Activated CD4-positive, alpha-beta memory T cell treated with anti-CD3 and anti-CD28 coated beads for 36 hours (primary cell): Measurements from ENCODE around the gene GCAT. TPM values are rescaled to one million over a fixed set of nuclear protein-coding genes. Genes with fewer than 3 reads are reported as not detected.
A peak's percentile ranks its signal among the peaks of the same experiment; 100 is the strongest.

Experiments
- CTCF ChIA-PET: fragments of 350-600 bp; sonication (Branson Sonifier 250); formaldehyde crosslinking; loops from one replicate; lab custom pipeline; 2021; ENCODE audit warnings: antibody characterized with exemption, inconsistent platforms; lab: Charles Lee
- POLR2A ChIA-PET: fragments of 350-600 bp; sonication (Branson Sonifier 250); formaldehyde crosslinking; loops from one replicate; lab custom pipeline; 2021; ENCODE audit warnings: antibody characterized with exemption; lab: Charles Lee
- DNase-seq: peaks from one replicate; pipeline ENCODE4 v3.0.0-alpha.2; 2020
- H3K27ac Mint-ChIP-seq: one replicate; pipeline ENCODE4 v1.8.0; 2021; ENCODE audit warnings: mixed read lengths
- H3K27me3 Mint-ChIP-seq: one replicate; pipeline ENCODE4 v1.8.0; 2021; ENCODE audit warnings: mixed read lengths
- H3K36me3 Mint-ChIP-seq: one replicate; pipeline ENCODE4 v1.8.0; 2021; ENCODE audit warnings: mixed read lengths
- H3K4me1 Mint-ChIP-seq: one replicate; pipeline ENCODE4 v1.8.0; 2021; ENCODE audit warnings: low read depth, mixed read lengths
- H3K4me3 Mint-ChIP-seq: one replicate; pipeline ENCODE4 v1.8.0; 2021; ENCODE audit warnings: mild to moderate bottlenecking, mixed read lengths
- H3K9me3 Mint-ChIP-seq: one replicate; pipeline ENCODE4 v1.8.0; 2021; ENCODE audit warnings: mixed read lengths
- intact Hi-C: fragments of 100-400 bp; cut with micrococcal nuclease; formaldehyde crosslinking; loops from one replicate; pipeline ENCODE4 v1.15.1; 2023
- microRNA-seq: library from miRNA; unstranded; fragments of <30 nt; microRNA quantifications from one replicate; pipeline ENCODE4 v1.2.0, GENCODE V29; 2022; ENCODE audit warnings: borderline number of aligned reads, borderline microRNAs expressed, borderline replicate concordance
- total RNA-seq, 2 experiments: library from RNA; stranded (reverse); gene quantifications; one replicate each; pipeline ENCODE4 v1.2.3, GENCODE V29; 2021

Gene GCAT
- total RNA-seq, 2 experiments from 2014 or later = 21.8 TPM

DNA sequence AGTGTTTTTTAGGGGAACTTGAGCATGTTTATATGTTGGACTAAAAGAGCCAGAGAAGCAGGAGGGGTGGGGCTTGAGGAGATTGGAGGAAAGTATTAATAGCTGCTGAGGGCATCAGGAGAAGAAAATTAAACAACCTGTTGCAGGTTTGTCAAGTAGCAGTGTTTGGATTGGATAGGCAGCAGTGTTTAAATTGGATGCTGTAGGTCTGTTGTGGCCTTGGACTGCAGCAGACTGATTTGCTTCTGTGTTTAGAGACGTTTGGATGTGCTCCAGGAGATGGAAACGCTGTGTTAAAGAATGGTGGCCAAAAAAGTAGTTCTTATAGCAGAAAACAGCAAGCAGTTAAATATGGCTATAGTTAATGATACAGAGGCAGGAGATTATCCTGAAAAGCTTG, 47.2 kb downstream of the GCAT start:
- POLR2A ChIA-PET = no interaction called here
- CTCF ChIA-PET = interaction anchor here (0.9 to 5.5 kb wide), 3 partner anchors 8 to 174 kb away, joined by 3 to 45 read pairs (median 11); no protein-coding TSS in a partner anchor
- H3K4me3 Mint-ChIP-seq = no peak overlapping the region
- no peak overlapping the region for H3K27ac Mint-ChIP-seq
- H3K27me3 Mint-ChIP-seq = no peaks in the 10 kb centered on the region
- peaks cover 27% of the 10 kb centered on the region for H3K4me1 Mint-ChIP-seq
- DNase-seq = no peak
- intact Hi-C loops = no loop called here
- H3K36me3 Mint-ChIP-seq = peaks cover 52% of the 10 kb centered on the region
- no peaks in the 10 kb centered on the region for H3K9me3 Mint-ChIP-seq

DNA sequence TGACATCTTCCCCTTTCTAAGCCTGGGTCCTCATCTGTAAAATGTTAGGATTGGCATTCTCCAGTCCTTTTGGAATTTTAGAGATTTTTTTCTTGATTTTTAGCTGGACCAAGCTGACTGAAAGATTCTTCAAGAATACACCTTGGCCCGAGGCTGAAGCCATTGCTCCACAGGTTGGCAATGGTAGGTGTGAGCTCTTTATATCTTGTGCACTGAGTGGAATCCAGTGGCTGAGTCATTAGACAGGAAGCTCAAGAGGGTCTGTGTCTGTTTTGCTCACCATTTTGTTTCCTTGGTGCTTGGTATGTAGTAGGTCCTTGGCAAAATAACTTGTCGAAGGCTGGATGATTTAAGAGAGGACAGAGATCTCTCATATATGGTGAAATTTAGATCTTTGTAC, 47.7 kb downstream of the GCAT start:
- Mint-ChIP-seq H3K4me3 (no peak overlapping the region), H3K27me3 (no peaks in the 10 kb centered on the region), H3K27ac (no peak overlapping the region), H3K4me1 (peaks cover 26% of the 10 kb centered on the region), H3K9me3 (no peaks in the 10 kb centered on the region), H3K36me3 (peaks cover 51% of the 10 kb centered on the region)
- intact Hi-C loops = no loop called here
- ChIA-PET CTCF (interaction anchor here (0.9 to 5.5 kb wide), 3 partner anchors 8 to 174 kb away, joined by 3 to 45 read pairs (median 11); no protein-coding TSS in a partner anchor), POLR2A (no interaction called here)
- DNase-seq = no peak

DNA sequence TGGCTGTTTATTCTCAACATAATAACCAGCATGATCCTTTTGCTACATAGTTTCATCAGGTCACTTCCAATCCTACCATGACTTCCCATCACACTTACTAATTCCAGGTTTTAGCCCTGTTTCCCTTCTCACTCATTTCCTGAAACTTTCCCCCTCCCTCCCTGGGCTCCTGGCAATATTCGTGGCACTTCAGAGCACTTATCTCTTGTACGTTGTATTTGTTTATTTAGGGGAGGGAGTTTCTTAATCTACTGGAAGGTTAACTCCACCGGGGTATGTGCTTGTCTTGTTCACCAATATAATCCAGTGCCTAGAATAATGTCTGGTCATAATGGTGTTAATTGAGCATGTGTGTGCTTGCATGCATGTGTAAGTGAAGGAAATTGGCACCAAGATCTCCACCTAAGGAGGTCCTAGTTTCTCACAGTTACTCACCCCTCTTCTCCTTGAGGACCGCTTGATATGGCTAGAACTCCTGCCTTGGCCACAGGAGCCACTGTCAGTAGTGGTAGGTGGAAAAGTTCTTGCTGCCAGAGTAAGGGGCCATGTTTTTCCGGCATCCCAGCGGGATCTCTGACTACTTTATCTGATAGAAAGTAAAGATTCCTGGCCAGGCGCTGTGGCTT, 53.2 kb downstream of the GCAT start:
- intact Hi-C loops = no loop called here
- H3K9me3 Mint-ChIP-seq = no peaks in the 10 kb centered on the region
- no peaks in the 10 kb centered on the region for H3K27me3 Mint-ChIP-seq
- H3K4me1 Mint-ChIP-seq = peaks cover 12% of the 10 kb centered on the region
- POLR2A ChIA-PET = interaction anchor here (1.0 kb wide), 1 partner anchor 11 kb away, joined by 4 read pairs; no protein-coding TSS in a partner anchor
- H3K27ac Mint-ChIP-seq = no peak overlapping the region
- DNase-seq = no peak
- H3K4me3 Mint-ChIP-seq = no peak overlapping the region
- peaks cover 57% of the 10 kb centered on the region for H3K36me3 Mint-ChIP-seq
- CTCF ChIA-PET = interaction anchor here (0.6 to 5.1 kb wide), 3 partner anchors 7 to 217 kb away, joined by 3 to 124 read pairs (median 45); no protein-coding TSS in a partner anchor

DNA sequence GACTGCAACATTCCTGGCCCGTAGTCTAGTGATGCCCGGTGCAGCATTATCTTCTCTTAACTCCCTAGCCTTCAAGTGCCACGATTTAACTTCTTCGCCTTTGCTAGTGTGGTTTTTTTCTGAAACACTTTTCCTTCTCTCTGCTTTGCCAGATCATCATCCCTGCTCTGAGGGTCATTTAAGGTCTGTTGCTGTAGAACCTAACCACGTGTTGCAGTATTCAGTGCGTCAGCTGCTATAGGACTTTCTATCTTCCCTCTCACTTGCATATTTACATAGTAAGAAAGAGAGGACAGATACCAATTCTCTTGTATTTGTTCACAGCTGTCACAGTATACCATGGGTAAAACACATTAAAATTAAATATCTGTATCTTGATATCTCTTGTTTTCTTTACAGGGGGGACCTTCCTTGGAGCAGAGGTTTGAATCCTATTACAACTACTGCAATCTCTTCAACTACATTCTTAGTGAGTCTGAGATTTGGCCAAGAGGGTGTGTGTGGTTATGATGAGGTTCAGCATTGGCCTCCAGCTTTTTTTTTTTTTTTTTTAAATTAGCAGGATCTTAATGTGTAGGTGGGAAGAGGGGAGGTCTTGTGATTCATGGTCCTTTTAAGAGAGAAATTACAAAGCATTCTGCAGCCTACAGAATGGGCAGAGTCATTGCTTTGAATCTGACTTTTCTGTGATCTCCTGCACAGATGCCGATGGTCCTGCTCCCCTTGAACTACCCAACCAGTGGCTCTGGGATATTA, 55.0 kb downstream of the GCAT start:
- H3K27me3 Mint-ChIP-seq = no peaks in the 10 kb centered on the region
- no peaks in the 10 kb centered on the region for H3K9me3 Mint-ChIP-seq
- ChIA-PET CTCF (interaction anchor here (0.6 to 5.1 kb wide), 37 partner anchors 9 to 818 kb away, joined by 3 to 124 read pairs (median 6); partner anchors contain the start of genes ANKRD54, C22orf23, GALR3 and GCAT), POLR2A (interaction anchor here (0.6 to 1.4 kb wide), 3 partner anchors 9 to 45 kb away, joined by 3 to 5 read pairs (median 5); partner anchors contain the start of gene GALR3)
- no peak overlapping the region for H3K27ac Mint-ChIP-seq
- peaks cover 55% of the 10 kb centered on the region for H3K36me3 Mint-ChIP-seq
- DNase-seq = no peak
- H3K4me3 Mint-ChIP-seq = no peak overlapping the region
- H3K4me1 Mint-ChIP-seq = peaks cover 12% of the 10 kb centered on the region
- intact Hi-C loops = loop anchor here (1.0 to 2.0 kb wide), 2 partner anchors 14 to 45 kb away; partner anchors contain the start of gene EIF3L

DNA sequence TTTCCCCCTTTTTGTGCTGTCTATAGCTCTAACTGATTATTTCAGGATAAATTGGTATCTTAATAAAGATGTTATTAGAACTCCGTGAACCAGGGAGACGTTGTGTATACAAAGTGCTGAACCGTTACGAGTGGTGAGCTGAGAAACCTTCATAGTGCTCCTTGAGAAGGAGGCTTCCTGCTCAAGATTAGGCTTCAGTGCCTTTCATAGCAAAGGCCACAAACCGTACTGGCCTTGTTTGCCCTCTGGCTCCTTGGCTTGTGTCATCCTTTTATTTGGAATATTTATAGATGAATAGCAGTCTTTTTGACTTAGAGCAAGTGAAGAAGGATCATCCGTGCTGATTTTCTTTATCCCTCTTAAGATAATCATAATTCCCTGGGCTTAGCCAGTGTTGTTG, 57.8 kb downstream of the GCAT start:
- ChIA-PET POLR2A (no interaction called here), CTCF (interaction anchor here (1.1 to 5.1 kb wide), 3 partner anchors 48 to 69 kb away, joined by 4 to 124 read pairs (median 4); no protein-coding TSS in a partner anchor)
- Mint-ChIP-seq H3K27me3 (no peaks in the 10 kb centered on the region), H3K4me3 (no peak overlapping the region), H3K36me3 (peaks cover 62% of the 10 kb centered on the region), H3K4me1 (peaks cover 12% of the 10 kb centered on the region), H3K9me3 (no peaks in the 10 kb centered on the region), H3K27ac (no peak overlapping the region)
- intact Hi-C loops = no loop called here
- DNase-seq = no peak

Small RNAs within 50 kb of the gene (microRNA-seq; reads per million reads assigned to microRNA genes)
- 4.7 reads per million, percentile 12 among the genes with 10 or more reads in this experiment for gene MIR659

Other genes starting within 250 kb of the GCAT start
- gene CDC42EP1, start 247.5 kb upstream of the GCAT start, total RNA-seq = 1 to 10 TPM; 1.4 to 1.9 TPM
- gene LGALS2, start 227.8 kb upstream of the GCAT start, total RNA-seq = not detected
- 10 to 100 TPM; 59.0 to 61.1 TPM for gene GGA1, start 199.1 kb upstream of the GCAT start, total RNA-seq
- 100 to 1,000 TPM in 1 of 2 experiments, 10 to 100 TPM in 1; 97.6 to 102 TPM for gene SH3BP1, start 168.3 kb upstream of the GCAT start, total RNA-seq
- 10 to 100 TPM; 21.9 to 22.9 TPM for gene PDXP, start 149.2 kb upstream of the GCAT start, total RNA-seq
- gene LGALS1, start 132.3 kb upstream of the GCAT start, total RNA-seq = 100 to 1,000 TPM; 816 to 833 TPM
- 10 to 100 TPM; 32.5 to 33.3 TPM for gene NOL12, start 121.6 kb upstream of the GCAT start, total RNA-seq
- gene TRIOBP, start 110.9 kb upstream of the GCAT start, total RNA-seq = 10 to 100 TPM; 25.0 to 26.8 TPM
- gene GALR3, start 15.4 kb downstream of the GCAT start, total RNA-seq = under 1 TPM in 1 of 2 experiments, not detected in 1; 0.19 TPM
- gene ANKRD54, start 36.4 kb downstream of the GCAT start, total RNA-seq = 10 to 100 TPM; 16.9 to 17.5 TPM
- gene EIF3L, start 41.5 kb downstream of the GCAT start, total RNA-seq = 100 to 1,000 TPM; 656 to 664 TPM
- gene MICALL1, start 98.4 kb downstream of the GCAT start, total RNA-seq = 10 to 100 TPM; 18.4 to 19.1 TPM
- gene C22orf23, start 145.7 kb downstream of the GCAT start, total RNA-seq = under 1 TPM in 1 of 2 experiments, not detected in 1; 0.14 TPM
- gene POLR2F, start 145.8 kb downstream of the GCAT start, total RNA-seq = 10 to 100 TPM; 67.7 to 74.9 TPM
- not detected for gene SOX10, start 176.6 kb downstream of the GCAT start, total RNA-seq
- gene PICK1, start 249.5 kb downstream of the GCAT start, total RNA-seq = 10 to 100 TPM; 16.0 to 16.5 TPM